Measurements from ENCODE around the gene FTO.

- TF ChIP-seq TEAD4 (CRISPR knock-in tag; IDR thresholded peaks at IDR 0.05) (no peak), USF2 (CRISPR knock-in tag; IDR thresholded peaks at IDR 0.05) (no peak), ZNF138 (CRISPR knock-in tag; conservative IDR thresholded peaks at IDR 0.05) (no peak), GTF2I (CRISPR knock-in tag; conservative IDR thresholded peaks at IDR 0.05) (no peak), TCF7 (CRISPR knock-in tag; IDR thresholded peaks at IDR 0.05; ENCODE audit: low read depth) (no peak), E2F5 (CRISPR knock-in tag; IDR thresholded peaks at IDR 0.05) (no peak), CTCF (IDR thresholded peaks at IDR 0.05) (no peak), NR3C1 (CRISPR knock-in tag; conservative IDR thresholded peaks at IDR 0.05; ENCODE audit: low read depth) (no peak), SMAD3 (CRISPR knock-in tag; IDR thresholded peaks at IDR 0.05; ENCODE audit: borderline replicate concordance) (no peak), NFE2L1 (CRISPR knock-in tag; IDR thresholded peaks at IDR 0.05) (no peak), ZNF671 (CRISPR knock-in tag; IDR thresholded peaks at IDR 0.05) (no peak), FOXP1 (CRISPR knock-in tag; IDR thresholded peaks at IDR 0.05; ENCODE audit: borderline replicate concordance) (no peak), MLX (CRISPR knock-in tag; IDR thresholded peaks at IDR 0.05) (no peak)
Measured at GRCh38 chr16:54052271-54052670, 348.3 kb downstream of the FTO start.
